ENCODE measurements around the gene LRRC49. TPM values are rescaled to one million over a fixed set of nuclear protein-coding genes. Genes with fewer than 3 reads are reported as not detected.

Gene LRRC49
- total RNA-seq, 6 experiments from 2014 or later = 0.25 to 0.79 (median 0.57) TPM

- DNase-seq (no peak), ATAC-seq (no peak)
- no peaks in the 10 kb centered on the region for H3K4me1 ChIP-seq
- intact Hi-C loops (cut with DNase I) = no loop called here
- H3K36me3 ChIP-seq = no peaks in the 10 kb centered on the region
- WGBS (ENCODE audit: insufficient coverage, low coverage, low lambda C conversion rate, missing lambda C conversion rate) = 83% methylated on average over 5 of the region's 5 CpGs
- no peak for TF ChIP-seq CTCF (IDR thresholded peaks at IDR 0.05)
- TF ChIP-seq POLR2A (IDR thresholded peaks at IDR 0.05) = no peak
- no peaks in the 10 kb centered on the region for H3K27me3 ChIP-seq
- H3K27ac ChIP-seq = no peak overlapping the region
- H3K9me3 ChIP-seq = no peaks in the 10 kb centered on the region
- H3K4me3 ChIP-seq = no peak overlapping the region
Observed at GRCh38 chr15:70964058-70964457, 71.4 kb downstream of the LRRC49 start.

DNA sequence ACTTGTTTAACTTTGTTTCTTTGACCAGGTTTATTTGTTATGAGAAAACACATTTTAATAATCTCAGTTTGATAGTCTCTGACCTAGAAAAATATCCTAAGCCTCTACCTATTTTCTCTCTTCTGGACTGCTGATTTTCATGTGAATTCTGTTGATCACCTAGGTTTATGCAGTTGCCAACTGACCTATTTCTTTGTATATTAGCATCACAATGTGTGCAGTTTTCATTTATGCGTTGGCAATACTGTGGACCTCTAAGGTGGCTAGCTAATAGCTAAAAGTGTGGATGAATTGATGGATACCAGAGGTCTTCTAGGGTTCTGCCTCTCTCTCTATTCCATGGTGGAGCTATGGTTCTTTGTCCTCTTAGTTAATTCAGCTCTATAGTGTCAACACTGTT lies 72.1 kb downstream of the LRRC49 start:
- Histone ChIP-seq H3K27me3 (no peaks in the 10 kb centered on the region), H3K4me3 (no peak overlapping the region), H3K27ac (no peak overlapping the region), H3K9me3 (no peaks in the 10 kb centered on the region), H3K4me1 (no peaks in the 10 kb centered on the region), H3K36me3 (no peaks in the 10 kb centered on the region)
- WGBS (ENCODE audit: insufficient coverage, low coverage, low lambda C conversion rate, missing lambda C conversion rate) = 75% methylated on average over 1 of the region's 1 CpG
- intact Hi-C loops (cut with DNase I) = no loop called here
- ATAC-seq (no peak), DNase-seq (no peak)
- TF ChIP-seq CTCF (IDR thresholded peaks at IDR 0.05) (no peak), POLR2A (IDR thresholded peaks at IDR 0.05) (no peak)

DNA sequence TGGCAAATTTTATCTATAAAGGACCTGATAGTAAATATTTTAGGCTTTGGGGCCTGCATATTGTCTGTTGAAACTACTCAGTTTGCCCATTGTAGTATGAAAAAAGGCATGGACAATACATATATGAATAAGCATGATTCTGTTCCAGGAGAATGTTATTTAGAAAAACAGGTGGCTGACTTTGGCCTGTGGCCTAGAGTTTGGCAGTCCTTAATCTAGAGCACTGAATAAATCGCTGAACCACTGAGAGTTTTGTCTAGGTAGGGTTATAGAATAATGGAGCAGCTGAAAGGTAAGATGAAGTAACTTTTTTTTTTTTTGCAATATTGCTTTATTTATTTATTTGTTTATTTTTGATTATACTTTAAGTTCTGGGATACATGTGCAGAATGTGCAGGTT lies 75.0 kb downstream of the LRRC49 start:
- Histone ChIP-seq H3K27ac (no peak overlapping the region), H3K4me3 (no peak overlapping the region), H3K27me3 (no peaks in the 10 kb centered on the region), H3K4me1 (no peaks in the 10 kb centered on the region), H3K36me3 (no peaks in the 10 kb centered on the region), H3K9me3 (no peaks in the 10 kb centered on the region)
- 93% methylated on average over 1 of the region's 1 CpG for WGBS (ENCODE audit: insufficient coverage, low coverage, low lambda C conversion rate, missing lambda C conversion rate)
- ATAC-seq = no peak
- DNase-seq = no peak
- TF ChIP-seq POLR2A (IDR thresholded peaks at IDR 0.05) (no peak), CTCF (IDR thresholded peaks at IDR 0.05) (no peak)
- intact Hi-C loops (cut with DNase I) = no loop called here

DNA sequence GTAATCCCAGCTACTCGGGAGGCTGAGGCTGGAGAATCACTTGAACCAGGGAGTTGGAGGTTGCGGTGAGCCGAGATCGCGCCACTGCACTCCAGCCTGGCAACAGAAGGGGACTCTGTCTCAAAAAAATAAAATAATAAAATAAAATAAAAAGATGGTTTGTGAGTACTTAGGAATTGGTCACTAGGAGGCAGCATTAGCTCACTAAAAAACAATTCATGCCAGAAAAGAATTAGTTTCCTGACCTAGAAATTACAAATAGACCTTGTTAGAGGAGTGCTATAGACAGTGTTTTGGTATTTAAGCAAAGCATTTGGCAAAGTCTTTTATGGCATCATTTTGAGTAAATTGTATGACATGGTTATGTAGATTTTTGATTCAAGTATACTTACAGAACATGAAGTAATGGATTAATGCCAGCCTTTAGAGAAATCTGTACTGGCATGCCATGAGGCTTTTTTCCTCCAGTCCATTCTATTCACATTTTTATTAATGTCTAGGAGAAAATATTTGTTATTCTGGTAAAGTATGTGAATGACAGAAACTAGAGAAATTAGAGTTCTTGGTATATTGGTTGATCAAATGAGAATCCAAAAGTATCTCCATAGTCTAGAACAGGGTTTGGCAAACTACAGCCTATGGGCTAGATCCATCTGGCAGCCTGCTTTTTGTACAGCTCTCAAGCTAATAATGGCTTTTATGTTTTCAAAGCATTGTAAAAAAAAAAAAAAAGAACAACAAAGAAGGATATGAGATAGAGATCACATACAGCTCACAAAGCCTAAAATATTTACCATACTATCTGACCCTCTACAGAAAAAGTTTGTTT lies 81.6 kb downstream of the LRRC49 start:
- ATAC-seq = peak in 2 of 4 donors; percentile 34 to 38
- Histone ChIP-seq H3K4me1 (no peaks in the 10 kb centered on the region), H3K4me3 (no peak overlapping the region), H3K27ac (no peak overlapping the region), H3K36me3 (no peaks in the 10 kb centered on the region), H3K9me3 (no peaks in the 10 kb centered on the region), H3K27me3 (no peaks in the 10 kb centered on the region)
- WGBS (ENCODE audit: insufficient coverage, low coverage, low lambda C conversion rate, missing lambda C conversion rate) = 38% methylated on average over 5 of the region's 5 CpGs
- DNase-seq = no peak
- TF ChIP-seq CTCF (IDR thresholded peaks at IDR 0.05) (peak; percentile 29 to 44 (median 35)), POLR2A (IDR thresholded peaks at IDR 0.05) (no peak)
- intact Hi-C loops (cut with DNase I) = no loop called here
